HEK293T (cell line): ENCODE results near the gene CHD5.

ENCODE experiments used
- SP1 ChIP-seq: fragments of 450-650 bp; IDR thresholded peaks from 2 replicates; pipeline ENCODE4 v1.6.1; 2017
- TARDBP ChIP-seq: fragments of 450-650 bp; IDR thresholded peaks from 2 replicates; pipeline ENCODE4 v1.6.1; 2016

DNA sequence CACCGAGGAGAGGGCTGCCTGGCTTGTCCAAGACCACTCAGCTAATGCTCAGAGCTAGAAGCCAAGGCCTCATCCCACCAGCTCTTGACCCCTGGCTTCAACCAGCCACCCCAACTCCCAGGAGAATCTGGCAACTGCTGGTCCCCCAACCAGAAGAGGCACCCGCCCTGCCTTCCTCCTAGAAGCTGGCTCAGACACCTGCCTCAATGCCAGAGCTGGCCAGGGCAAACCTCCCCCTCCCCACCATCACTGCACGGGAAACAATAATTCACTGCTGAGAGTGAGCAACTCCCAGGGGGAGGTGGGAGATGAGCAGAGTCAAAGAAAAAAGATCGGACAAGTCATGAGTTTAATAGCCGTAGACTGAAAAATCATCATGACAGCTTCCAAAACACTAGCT lies 3.3 kb downstream of the CHD5 start:
- TF ChIP-seq SP1 (no peak), TARDBP (no peak)
